Urinary bladder (tissue), 4 donors: ENCODE measurements around the gene CARD9. TPM values are rescaled to one million over a fixed set of nuclear protein-coding genes. Genes with fewer than 3 reads are reported as not detected.

Source experiments
- DNase-seq: peaks from one replicate; pipeline ENCODE4 v3.0.0-alpha.2; 2015; ENCODE audit errors: extremely low spot score
- H3K27ac ChIP-seq: one replicate; pipeline ENCODE4 v1.5.1; 2013; ENCODE audit warnings: low read depth, mild to moderate bottlenecking, moderate library complexity
- H3K36me3 ChIP-seq: one replicate; pipeline ENCODE4 v1.6.1; 2013; ENCODE audit warnings: mild to moderate bottlenecking, moderate library complexity; ENCODE audit not compliant: insufficient read depth
- H3K4me1 ChIP-seq: one replicate; pipeline ENCODE4 v1.6.1; 2013; ENCODE audit warnings: mild to moderate bottlenecking, moderate library complexity; ENCODE audit not compliant: insufficient read depth
- H3K4me3 ChIP-seq: one replicate; pipeline ENCODE4 v1.5.1; 2013; ENCODE audit warnings: low read depth, low read length
- WGBS: extraction: QIAGEN DNeasy Blood & Tissue Kit; methylation state at CpG from one replicate; pipeline ENCODE4 v1.1.7; 2013; 5-methylcytosine and 5-hydroxymethylcytosine counted together
- polyA plus RNA-seq: library from polyadenylated mRNA; stranded (reverse); fragments of 200-250 nt; gene quantifications from one replicate; pipeline ENCODE4 v1.2.3, GENCODE V29; 2013
- total RNA-seq: library from RNA; depleted of rRNA; stranded (reverse); fragments of >200 nt; gene quantifications from one replicate; pipeline ENCODE4 v1.2.3, GENCODE V29; 2014
- donor health status: healthy with polysubstance abuse.
- donor health status: healthy.

The CARD9 gene
- total and polyA plus RNA-seq, 2 donors, result 2.9 to 3.2 TPM

DNA sequence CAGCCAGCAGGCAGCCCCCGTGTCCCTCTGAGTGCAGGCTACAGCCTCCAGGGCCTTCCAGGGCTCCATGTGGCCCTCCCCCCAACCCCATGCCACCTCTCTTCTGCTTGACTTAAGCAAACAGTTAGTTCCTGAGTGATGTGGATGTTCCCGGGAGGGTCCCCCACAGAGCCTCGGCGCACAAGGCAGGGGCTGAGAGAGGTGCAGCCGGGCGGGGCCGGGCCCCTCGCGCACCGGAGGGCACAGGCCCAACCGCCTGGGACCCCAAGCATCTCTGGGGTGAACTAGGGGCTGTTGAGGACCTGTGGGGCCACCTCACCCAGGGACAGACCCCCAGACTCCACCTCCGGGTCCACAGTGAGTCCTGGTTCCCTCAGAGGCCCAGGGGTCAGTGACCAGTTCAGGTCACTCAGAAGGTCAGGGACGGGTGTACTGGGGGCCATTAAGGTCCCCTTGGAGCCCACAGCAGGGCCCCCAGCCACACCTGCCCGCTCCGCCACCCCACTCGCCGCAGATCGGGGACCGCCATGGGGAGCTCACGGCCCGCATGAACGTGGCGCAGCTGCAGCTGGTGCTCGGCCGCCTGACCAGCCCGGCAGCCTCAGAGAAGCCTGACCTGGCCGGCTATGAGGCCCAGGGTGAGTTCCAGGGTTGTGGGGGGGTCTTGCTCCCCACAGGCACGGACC is 33.0 kb downstream of the CARD9 start:
- Histone ChIP-seq H3K36me3 (no peaks in the 10 kb centered on the region), H3K4me1 (no peaks in the 10 kb centered on the region), H3K27ac (no peak overlapping the region), H3K4me3 (no peak overlapping the region)
- WGBS, result 91% methylated on average over 28 of the region's 28 CpGs
- DNase-seq, result no peak

DNA sequence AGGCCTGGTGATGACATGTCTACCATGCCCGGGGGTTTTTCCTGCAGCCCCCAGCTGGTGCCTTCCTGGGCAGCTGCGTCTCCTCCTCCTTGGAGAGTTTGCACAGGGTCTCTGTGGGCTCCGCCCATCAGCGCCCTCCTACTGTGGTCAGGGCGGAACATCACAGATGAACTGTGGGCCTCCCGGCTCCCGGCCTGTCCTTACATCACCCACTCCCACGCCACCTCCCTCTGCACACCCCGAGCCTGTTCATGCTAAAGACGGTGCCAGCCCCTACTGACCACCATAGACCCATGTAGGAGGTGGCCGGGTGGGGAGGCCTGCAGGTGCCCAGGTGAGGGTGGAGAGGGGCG is 33.5 kb downstream of the CARD9 start:
- Histone ChIP-seq H3K27ac (no peak overlapping the region), H3K4me1 (no peaks in the 10 kb centered on the region), H3K4me3 (no peak overlapping the region), H3K36me3 (no peaks in the 10 kb centered on the region)
- no peak for DNase-seq
- WGBS, result 85% methylated on average over 12 of the region's 12 CpGs

DNA sequence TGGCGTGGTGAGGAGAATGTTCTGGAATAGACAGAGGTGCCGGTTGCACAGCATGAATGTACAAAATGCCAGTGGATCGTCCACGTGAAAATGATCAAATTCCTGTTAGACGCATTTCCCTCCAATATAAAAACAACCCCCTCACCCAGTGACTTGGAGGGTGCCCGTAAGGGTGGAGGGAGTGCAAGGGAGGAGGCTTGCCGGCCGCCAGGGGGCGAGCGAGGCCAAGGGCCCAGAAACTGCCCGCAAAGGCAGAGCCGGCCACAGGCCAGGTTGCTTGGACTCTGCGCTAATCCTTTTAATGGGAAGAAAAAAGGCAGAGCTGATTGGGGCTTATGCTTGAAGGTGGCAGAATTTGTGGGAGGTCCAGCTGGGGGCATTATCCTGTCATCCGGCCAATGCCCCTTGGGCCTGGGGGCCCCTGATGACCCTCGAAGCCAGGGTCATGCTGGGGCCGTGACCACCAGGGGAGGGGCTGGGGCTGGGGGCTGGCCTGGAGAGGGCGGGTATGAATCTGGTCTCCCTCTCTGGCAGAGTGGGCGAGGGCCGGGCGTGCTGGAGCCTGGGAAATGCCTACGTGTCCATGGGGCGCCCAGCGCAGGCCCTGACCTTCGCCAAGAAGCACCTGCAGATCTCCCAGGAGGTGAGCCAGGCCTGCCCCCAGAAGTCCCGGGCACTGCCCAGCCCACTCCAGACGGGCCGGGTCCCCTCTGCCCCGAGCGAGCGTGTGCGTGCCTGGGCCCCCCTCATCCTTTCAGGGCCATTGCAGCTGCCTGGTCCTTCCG is 34.1 kb downstream of the CARD9 start:
- Histone ChIP-seq H3K4me3 (no peak overlapping the region), H3K27ac (no peak overlapping the region), H3K4me1 (no peaks in the 10 kb centered on the region), H3K36me3 (no peaks in the 10 kb centered on the region)
- no peak for DNase-seq
- 73% methylated on average over 32 of the region's 32 CpGs for WGBS

DNA sequence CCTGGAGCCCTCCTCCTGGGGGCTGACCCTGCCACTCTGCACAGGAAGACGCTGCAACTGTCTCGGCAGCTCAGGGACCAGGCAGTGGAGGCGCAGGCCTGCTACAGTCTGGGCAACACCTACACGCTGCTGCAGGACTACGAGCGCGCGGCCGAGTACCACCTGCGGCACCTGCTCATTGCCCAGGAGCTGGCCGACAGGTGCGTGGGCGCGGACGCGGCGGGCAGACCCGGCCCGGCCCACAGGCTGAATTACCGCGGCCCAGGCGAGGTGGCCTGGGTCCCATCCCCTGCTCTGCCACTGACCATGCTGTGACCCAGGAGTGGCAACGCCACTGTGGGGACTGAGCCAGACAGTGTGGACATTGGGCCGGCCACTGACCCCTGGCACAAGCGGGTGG is 35.0 kb downstream of the CARD9 start:
- no peak overlapping the region for H3K4me3 ChIP-seq
- H3K27ac ChIP-seq, result no peak overlapping the region
- no peaks in the 10 kb centered on the region for H3K36me3 ChIP-seq
- no peaks in the 10 kb centered on the region for H3K4me1 ChIP-seq
- WGBS, result 95% methylated on average over 25 of the region's 25 CpGs
- DNase-seq, result no peak

DNA sequence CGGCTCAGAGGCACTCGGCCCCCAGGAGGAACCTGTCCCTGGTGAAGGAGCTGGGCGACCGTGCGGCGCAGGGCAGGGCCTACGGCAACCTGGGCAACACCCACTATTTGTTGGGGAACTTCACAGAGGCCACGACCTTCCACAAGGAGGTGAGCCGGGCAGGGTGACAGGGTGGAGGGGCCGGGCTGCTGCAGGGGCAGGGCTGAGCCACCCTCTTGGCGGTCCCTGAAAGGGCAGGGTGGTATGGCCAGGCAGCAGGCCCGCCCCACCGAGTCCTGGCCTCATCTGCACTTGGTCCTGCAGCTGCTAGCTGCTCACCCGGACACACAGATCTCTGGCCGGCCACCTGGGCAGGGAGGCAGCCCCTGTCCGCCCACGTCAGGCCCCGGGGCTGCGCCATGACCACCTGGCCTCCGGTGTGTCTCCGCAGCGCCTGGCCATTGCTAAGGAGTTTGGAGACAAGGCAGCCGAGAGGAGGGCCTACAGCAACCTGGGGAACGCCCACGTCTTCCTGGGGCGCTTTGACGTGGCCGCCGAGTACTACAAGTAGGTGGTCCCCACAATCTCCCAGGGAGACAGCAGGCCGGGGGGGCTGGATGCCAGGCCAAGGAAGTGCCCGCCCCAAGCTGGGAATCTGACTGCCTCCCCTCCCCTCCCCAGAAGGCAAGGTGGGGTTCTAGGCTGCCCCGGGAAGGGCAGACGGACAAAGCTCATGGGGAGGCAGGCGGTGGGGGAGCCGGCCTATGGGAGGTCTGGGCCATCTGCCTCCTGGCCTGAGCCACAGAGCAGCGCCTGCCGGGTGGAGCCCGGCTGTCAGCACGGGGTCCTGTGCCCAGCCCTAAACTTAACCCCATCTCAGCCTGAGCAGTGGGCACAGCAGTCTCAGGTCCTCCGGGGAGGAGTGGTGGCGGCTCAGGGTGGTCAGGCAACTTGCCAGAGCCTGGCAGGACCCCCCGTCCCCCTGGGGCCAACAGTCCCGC is 35.8 kb downstream of the CARD9 start:
- no peak overlapping the region for H3K4me3 ChIP-seq

DNA sequence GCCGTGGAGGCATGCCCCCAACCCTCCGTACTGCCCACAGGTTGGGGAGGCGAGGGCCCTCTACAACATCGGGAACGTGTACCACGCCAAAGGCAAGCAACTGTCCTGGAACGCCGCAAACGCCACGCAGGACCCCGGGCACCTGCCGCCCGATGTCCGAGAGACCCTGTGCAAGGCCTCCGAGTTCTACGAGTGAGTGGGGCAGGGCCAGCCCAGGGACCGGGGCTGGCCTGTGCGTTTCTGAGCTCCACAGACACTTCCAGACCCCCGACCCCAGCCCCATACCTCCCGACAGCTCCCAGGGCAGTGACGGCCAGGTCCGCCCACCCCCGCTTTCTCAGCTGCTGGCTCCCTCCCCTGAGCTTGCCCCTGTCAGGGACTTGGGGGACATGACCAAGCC is 36.6 kb downstream of the CARD9 start:
- no peak for DNase-seq
- no peak overlapping the region for H3K27ac ChIP-seq
- no peak overlapping the region for H3K4me3 ChIP-seq
- no peaks in the 10 kb centered on the region for H3K4me1 ChIP-seq
- no peaks in the 10 kb centered on the region for H3K36me3 ChIP-seq
- 91% methylated on average over 23 of the region's 23 CpGs for WGBS

More for the DNA sequence above, 35.8 kb downstream of the CARD9 start:
- DNase-seq, result no peak
- Histone ChIP-seq H3K36me3 (no peaks in the 10 kb centered on the region), H3K4me1 (no peaks in the 10 kb centered on the region), H3K27ac (no peak overlapping the region)
- WGBS, result 85% methylated on average over 43 of the region's 43 CpGs

DNA sequence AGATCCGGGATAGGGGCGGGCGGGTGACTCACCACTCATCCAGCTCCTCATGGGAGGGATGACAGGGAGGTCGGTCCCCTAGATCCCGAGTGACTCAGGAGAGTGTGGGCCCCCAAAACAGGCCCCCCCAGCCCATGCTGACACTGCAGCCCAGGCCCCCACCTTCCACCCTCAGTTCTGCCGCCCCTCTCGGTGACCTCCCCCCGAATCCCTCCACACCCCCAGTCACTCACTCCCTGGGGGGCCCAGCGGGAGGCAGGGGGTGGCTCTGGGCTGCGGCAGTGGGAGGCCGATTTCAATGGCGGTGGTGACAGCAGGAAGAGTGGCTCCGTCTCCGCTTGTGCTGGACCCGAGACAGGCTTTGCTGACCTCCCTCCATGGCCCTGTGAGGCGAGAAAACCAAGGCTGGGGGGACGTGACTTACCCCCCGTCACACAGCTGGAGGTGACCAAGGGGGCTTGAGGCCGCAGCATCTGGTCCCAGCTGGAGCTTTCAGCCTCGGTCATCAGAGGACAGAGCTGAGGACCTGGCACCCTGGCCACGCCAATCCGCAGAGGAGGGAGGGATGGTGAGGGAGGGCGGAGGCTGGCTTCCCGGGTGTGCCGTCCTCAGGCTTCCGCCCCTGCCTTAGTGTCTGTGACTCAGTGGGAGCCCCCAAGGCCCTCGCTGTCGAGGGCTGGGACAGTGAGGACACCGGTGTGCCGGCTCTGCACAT is 37.2 kb downstream of the CARD9 start:
- 81% methylated on average over 30 of the region's 30 CpGs for WGBS
- H3K36me3 ChIP-seq, result no peaks in the 10 kb centered on the region
- DNase-seq, result no peak

DNA sequence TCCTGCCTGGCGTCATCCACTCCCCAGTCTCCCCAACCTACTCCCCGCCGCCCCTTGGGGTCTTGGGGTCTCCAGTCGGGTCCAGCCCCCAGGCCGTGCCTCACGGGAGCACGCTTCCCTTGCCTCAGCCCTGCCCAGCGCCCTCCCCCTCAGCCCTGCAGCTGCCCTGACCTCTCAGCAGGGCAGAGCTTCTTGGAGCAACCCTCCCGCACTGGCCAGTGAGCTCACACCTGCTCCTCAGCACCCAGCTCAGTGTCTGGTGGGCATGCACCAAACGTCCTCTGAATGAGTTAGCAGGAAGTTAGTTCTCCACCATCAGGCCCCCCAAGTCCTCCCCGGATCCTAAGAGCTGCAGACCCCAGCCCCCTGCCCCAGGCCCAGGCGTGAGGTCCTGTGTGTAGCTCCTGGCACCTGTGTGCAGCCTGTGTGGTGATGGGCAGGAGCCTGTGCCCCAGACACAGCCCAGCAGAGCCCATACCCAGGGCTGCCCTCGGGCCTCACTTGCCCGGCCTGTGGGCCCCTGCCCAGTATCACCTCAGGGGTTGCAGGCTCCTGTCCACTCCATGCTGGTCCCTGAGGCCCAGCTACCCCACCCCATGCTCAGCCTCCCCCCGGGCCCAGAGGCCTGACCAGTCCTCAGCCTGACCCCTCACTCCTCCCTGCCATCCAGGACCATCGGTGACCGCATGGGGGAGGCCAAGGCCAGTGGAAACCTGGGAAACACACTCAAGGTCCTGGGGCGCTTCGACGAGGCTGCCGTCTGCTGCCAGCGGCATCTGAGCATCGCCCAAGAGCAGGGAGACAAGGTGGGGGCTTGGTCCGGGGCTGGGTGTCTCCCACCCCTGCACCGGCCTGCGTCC is 37.9 kb downstream of the CARD9 start:
- no peak overlapping the region for H3K27ac ChIP-seq
- H3K4me1 ChIP-seq, result no peaks in the 10 kb centered on the region
- H3K4me3 ChIP-seq, result no peak overlapping the region
- WGBS, result 85% methylated on average over 26 of the region's 26 CpGs
- H3K36me3 ChIP-seq, result no peaks in the 10 kb centered on the region
- no peak for DNase-seq

More for the DNA sequence above, 37.2 kb downstream of the CARD9 start:
- H3K4me3 ChIP-seq, result no peak overlapping the region
- H3K4me1 ChIP-seq, result no peaks in the 10 kb centered on the region
- no peak overlapping the region for H3K27ac ChIP-seq

DNA sequence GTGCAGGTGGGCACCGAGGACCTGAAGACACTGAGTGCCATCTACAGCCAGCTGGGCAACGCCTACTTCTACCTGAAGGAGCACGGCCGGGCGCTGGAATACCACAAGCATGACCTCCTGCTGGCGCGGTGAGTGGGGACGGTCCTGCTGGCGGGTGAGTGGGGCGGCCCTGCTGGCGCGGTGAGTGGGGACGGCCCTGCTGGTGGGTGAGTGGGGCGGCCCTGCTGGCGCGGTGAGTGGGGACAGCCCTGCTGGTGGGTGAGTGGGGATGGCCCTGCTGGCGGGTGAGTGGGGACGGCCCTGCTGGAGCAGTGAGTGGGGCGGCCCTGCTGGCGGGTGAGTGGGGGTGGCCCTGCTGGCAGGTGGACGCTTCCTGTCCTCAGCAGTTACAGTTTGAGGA is 38.9 kb downstream of the CARD9 start:
- Histone ChIP-seq H3K36me3 (no peaks in the 10 kb centered on the region), H3K4me1 (no peaks in the 10 kb centered on the region), H3K27ac (no peak overlapping the region), H3K4me3 (no peak overlapping the region)
- DNase-seq, result no peak
- 94% methylated on average over 21 of the region's 21 CpGs for WGBS

DNA sequence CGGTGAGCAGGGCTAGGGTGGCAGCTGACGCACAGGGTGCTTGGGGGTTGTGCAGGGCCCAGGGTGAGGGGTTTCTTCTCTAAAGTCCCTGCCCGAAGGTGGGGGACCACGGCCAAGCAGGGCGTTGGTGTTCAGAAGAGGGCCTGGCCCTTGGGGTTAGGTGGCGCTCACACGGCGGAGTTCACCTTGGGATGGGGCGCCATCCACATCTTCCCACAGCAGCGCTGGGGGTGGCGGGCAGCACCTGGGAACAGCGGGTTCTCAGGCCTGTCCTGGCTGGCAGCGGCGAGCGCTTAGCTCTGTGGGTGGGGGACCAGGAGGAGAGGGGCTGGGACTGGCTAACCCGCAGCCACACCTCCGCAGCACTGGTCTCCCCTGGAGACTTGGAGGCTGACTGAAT is 40.0 kb downstream of the CARD9 start:
- no peak overlapping the region for H3K4me3 ChIP-seq
- no peaks in the 10 kb centered on the region for H3K36me3 ChIP-seq
- H3K27ac ChIP-seq, result no peak overlapping the region
- 93% methylated on average over 17 of the region's 17 CpGs for WGBS
- no peaks in the 10 kb centered on the region for H3K4me1 ChIP-seq
- no peak for DNase-seq

DNA sequence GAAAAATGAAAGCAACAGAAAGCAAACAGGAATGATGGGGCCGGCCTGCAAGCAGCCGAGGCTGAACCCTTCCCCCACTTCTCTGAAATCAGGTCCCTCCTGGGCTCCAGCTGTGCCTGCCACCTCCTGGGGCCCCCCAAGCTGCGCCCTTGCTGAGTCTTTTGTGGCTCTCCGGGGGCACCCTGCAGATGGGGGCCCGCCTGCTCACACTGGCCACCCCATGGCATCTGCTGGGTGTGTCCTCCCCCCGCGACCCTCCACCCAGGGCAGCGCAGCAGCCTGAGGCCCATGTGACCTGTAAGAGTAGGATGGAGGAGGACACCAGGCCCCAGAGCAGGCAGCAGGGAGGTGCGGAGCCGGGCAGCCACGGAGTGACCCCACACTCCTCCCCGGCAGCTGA is 40.4 kb downstream of the CARD9 start:
- H3K4me3 ChIP-seq, result no peak overlapping the region
- WGBS, result 92% methylated on average over 12 of the region's 12 CpGs
- H3K4me1 ChIP-seq, result no peaks in the 10 kb centered on the region
- no peak overlapping the region for H3K27ac ChIP-seq
- no peaks in the 10 kb centered on the region for H3K36me3 ChIP-seq
- DNase-seq, result no peak

DNA sequence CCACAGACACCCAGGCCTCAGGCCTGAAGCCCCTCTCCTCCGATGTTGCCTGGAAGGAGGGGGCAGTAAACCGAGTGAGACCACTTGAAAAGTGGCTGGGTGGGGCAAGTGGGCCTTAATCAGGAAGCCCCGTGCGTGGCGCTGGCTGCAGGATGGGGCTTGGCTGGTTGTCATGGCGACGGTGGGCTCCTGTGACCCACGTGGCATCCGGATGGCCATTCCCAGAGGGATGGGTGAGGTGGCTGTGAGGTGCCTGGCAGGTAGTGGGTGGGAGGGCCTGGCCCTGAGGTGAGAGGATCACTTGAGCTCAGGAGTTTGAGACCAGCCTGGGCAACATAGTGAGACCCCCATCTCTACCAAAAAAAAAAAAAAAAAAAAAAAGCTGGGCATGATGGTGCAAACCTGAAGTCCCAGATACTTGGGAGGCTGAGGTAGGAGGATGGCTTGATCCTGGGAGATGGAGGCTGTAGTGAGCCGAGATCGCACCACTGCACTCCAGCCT is 40.9 kb downstream of the CARD9 start:
- Histone ChIP-seq H3K4me3 (no peak overlapping the region), H3K36me3 (no peaks in the 10 kb centered on the region), H3K27ac (no peak overlapping the region), H3K4me1 (no peaks in the 10 kb centered on the region)
- 81% methylated on average over 11 of the region's 11 CpGs for WGBS
- no peak for DNase-seq
